CD4-positive, alpha-beta T cell (primary cell): Measurements from ENCODE around the gene RYR2. TPM values are rescaled to one million over a fixed set of nuclear protein-coding genes. Genes with fewer than 3 reads are reported as not detected.

Experiments
- ATAC-seq: fragments of 200-7000 bp; cut with Tn5 transposase; one replicate; pipeline ENCODE4 v1.10.0; 2022; ENCODE audit warnings: mild to moderate bottlenecking; ENCODE audit not compliant: poor library complexity
- CTCF ChIA-PET: fragments of 350-600 bp; sonication (Branson Sonifier 250); formaldehyde crosslinking; loops from one replicate; lab custom pipeline; 2021; ENCODE audit warnings: antibody characterized with exemption, inconsistent platforms; lab: Charles Lee
- POLR2A ChIA-PET: fragments of 350-600 bp; sonication (Branson Sonifier 250); formaldehyde crosslinking; loops from one replicate; lab custom pipeline; 2021; ENCODE audit warnings: antibody characterized with exemption, inconsistent platforms; lab: Charles Lee
- DNase-seq, 14 experiments: peaks; one replicate each; pipeline ENCODE4 v3.0.0-alpha.2; 2013 to 2020; ENCODE audit warnings: mixed read lengths in 2 of 14
- H3K27ac ChIP-seq, 2 donors: one replicate each; pipeline versions ENCODE4 v1.5.1 to v1.7.0; 2013; ENCODE audit warnings: low read length in 2 of 2, low read depth in 1 of 2, mild to moderate bottlenecking in 1 of 2
- H3K27me3 ChIP-seq, 2 experiments: 1 replicate in 1 of 2; 2 replicates in 1 of 2; pipeline versions ENCODE4 v1.6.1 to v1.7.0; 2013; ENCODE audit warnings: low read length in 2 of 2, control low read depth in 1 of 2, mild to moderate bottlenecking in 1 of 2, moderate library complexity in 1 of 2; ENCODE audit not compliant: insufficient read depth in 2 of 2, control insufficient read depth in 1 of 2
- H3K36me3 ChIP-seq: one replicate; pipeline ENCODE4 v1.6.1; 2013; ENCODE audit warnings: low read length, control low read depth; ENCODE audit not compliant: insufficient read depth
- H3K4me1 ChIP-seq: one replicate; pipeline ENCODE4 v1.6.1; 2013; ENCODE audit warnings: low read length, control low read depth; ENCODE audit not compliant: insufficient read depth
- H3K4me3 ChIP-seq: one replicate; pipeline ENCODE4 v1.5.1; 2013; ENCODE audit warnings: mild to moderate bottlenecking, low read length, moderate library complexity
- H3K9me3 ChIP-seq, 2 experiments: 1 replicate in 1 of 2; 2 replicates in 1 of 2; pipeline versions ENCODE4 v1.6.1 to v1.7.0; 2013; ENCODE audit warnings: low read length in 2 of 2, mild to moderate bottlenecking in 2 of 2, control low read depth in 1 of 2, moderate library complexity in 1 of 2; ENCODE audit not compliant: control insufficient read depth in 1 of 2, insufficient read depth in 1 of 2
- H3K27ac Mint-ChIP-seq: one replicate; pipeline ENCODE4 v1.8.0; 2020; ENCODE audit warnings: mixed read lengths
- H3K27me3 Mint-ChIP-seq: one replicate; pipeline ENCODE4 v1.8.0; 2021; ENCODE audit warnings: mixed read lengths
- H3K36me3 Mint-ChIP-seq: one replicate; pipeline ENCODE4 v1.8.0; 2021; ENCODE audit warnings: low read depth, mixed read lengths
- H3K4me1 Mint-ChIP-seq: one replicate; pipeline ENCODE4 v1.8.0; 2021; ENCODE audit warnings: low read depth, mixed read lengths
- H3K4me3 Mint-ChIP-seq: one replicate; pipeline ENCODE4 v1.8.0; 2020; ENCODE audit warnings: mild to moderate bottlenecking, mixed read lengths
- H3K9me3 Mint-ChIP-seq: one replicate; pipeline ENCODE4 v1.8.0; 2020; ENCODE audit warnings: mixed read lengths
- intact Hi-C, 2 experiments: fragments of 100-400 bp; cut with DNase I in 1 of 2; cut with micrococcal nuclease in 1 of 2; formaldehyde crosslinking; loops; one replicate each; pipeline versions ENCODE4 v1.15.1 to v1.9.0; 2023 to 2025; cut with DNase I, micrococcal nuclease
- total RNA-seq, 174 experiments: library from RNA in 2 of 174; stranded (reverse) in 2 of 174; gene quantifications; one replicate each; pipeline ENCODE4 v1.2.3 and lab custom pipeline; 2021 to 2026
- TF ChIP-seq, protein P1 (sequence below): fragments of 200-600 bp; IDR thresholded peaks from one replicate; pipeline ENCODE4 v1.8.0; 2022; ENCODE audit warnings: antibody characterized with exemption, mild to moderate bottlenecking

The RYR2 gene
- total RNA-seq, 2 experiments from 2014 or later = not detected

DNA sequence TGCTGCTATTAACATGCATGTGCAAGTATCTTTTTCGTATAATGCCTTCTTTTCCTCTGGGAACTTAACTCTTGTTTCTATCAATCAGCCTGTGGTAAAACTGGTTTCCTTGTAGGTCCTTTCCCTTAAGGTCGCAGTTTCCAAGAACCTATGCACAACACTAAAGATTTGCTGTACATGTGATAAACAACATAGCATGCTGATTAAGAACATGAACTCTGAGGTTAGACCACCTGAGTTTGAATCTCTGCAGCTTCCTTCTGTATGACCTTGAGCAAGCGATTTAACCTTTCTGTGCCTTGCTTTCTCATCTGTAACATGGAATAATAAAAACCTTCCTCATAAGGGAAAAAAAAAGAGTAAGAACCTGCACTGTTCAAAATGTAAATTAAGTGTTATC is 186.4 kb downstream of the RYR2 start:
- Histone ChIP-seq H3K27me3 (no peaks in the 10 kb centered on the region), H3K4me1 (no peaks in the 10 kb centered on the region), H3K27ac (no peak overlapping the region), H3K36me3 (no peaks in the 10 kb centered on the region), H3K4me3 (no peak overlapping the region), H3K9me3 (no peaks in the 10 kb centered on the region)
- ChIA-PET POLR2A (no interaction called here), CTCF (no interaction called here)
- TF ChIP-seq, protein P1, sequence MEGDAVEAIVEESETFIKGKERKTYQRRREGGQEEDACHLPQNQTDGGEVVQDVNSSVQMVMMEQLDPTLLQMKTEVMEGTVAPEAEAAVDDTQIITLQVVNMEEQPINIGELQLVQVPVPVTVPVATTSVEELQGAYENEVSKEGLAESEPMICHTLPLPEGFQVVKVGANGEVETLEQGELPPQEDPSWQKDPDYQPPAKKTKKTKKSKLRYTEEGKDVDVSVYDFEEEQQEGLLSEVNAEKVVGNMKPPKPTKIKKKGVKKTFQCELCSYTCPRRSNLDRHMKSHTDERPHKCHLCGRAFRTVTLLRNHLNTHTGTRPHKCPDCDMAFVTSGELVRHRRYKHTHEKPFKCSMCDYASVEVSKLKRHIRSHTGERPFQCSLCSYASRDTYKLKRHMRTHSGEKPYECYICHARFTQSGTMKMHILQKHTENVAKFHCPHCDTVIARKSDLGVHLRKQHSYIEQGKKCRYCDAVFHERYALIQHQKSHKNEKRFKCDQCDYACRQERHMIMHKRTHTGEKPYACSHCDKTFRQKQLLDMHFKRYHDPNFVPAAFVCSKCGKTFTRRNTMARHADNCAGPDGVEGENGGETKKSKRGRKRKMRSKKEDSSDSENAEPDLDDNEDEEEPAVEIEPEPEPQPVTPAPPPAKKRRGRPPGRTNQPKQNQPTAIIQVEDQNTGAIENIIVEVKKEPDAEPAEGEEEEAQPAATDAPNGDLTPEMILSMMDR = no peak
- intact Hi-C loops = no loop called here
- Mint-ChIP-seq H3K4me3 (no peak overlapping the region), H3K9me3 (no peaks in the 10 kb centered on the region), H3K27me3 (no peaks in the 10 kb centered on the region), H3K4me1 (no peaks in the 10 kb centered on the region), H3K36me3 (no peaks in the 10 kb centered on the region), H3K27ac (no peak overlapping the region)
- ATAC-seq (no peak), DNase-seq (no peak)

- H3K27me3 ChIP-seq = no peaks in the 10 kb centered on the region
- Mint-ChIP-seq H3K4me3 (no peak overlapping the region), H3K27ac (no peak overlapping the region), H3K36me3 (no peaks in the 10 kb centered on the region), H3K9me3 (no peaks in the 10 kb centered on the region), H3K27me3 (no peaks in the 10 kb centered on the region), H3K4me1 (no peaks in the 10 kb centered on the region)
- H3K4me1 ChIP-seq = no peaks in the 10 kb centered on the region
- POLR2A ChIA-PET = no interaction called here
- no peaks in the 10 kb centered on the region for H3K36me3 ChIP-seq
- no peak for DNase-seq
- no peak overlapping the region for H3K4me3 ChIP-seq
- TF ChIP-seq, protein P1 = no peak
- intact Hi-C loops = no loop called here
- CTCF ChIA-PET = no interaction called here
- H3K27ac ChIP-seq = no peak overlapping the region
- H3K9me3 ChIP-seq = no peaks in the 10 kb centered on the region
- ATAC-seq = no peak
Observed at GRCh38 chr1:237229333-237229732, 187.3 kb downstream of the RYR2 start.

GRCh38 chr1:237232501-237232900 is 190.5 kb downstream of the RYR2 start:
- no peak for ATAC-seq
- Mint-ChIP-seq H3K27ac (no peak overlapping the region), H3K4me3 (no peak overlapping the region), H3K9me3 (no peaks in the 10 kb centered on the region), H3K27me3 (peaks cover 4% of the 10 kb centered on the region), H3K36me3 (no peaks in the 10 kb centered on the region), H3K4me1 (no peaks in the 10 kb centered on the region)
- no peaks in the 10 kb centered on the region for H3K27me3 ChIP-seq
- no peaks in the 10 kb centered on the region for H3K9me3 ChIP-seq
- H3K27ac ChIP-seq = no peak overlapping the region
- ChIA-PET CTCF (no interaction called here), POLR2A (no interaction called here)
- intact Hi-C loops = no loop called here
- H3K36me3 ChIP-seq = no peaks in the 10 kb centered on the region
- no peak for DNase-seq
- TF ChIP-seq, protein P1 = no peak
- H3K4me3 ChIP-seq = no peak overlapping the region
- no peaks in the 10 kb centered on the region for H3K4me1 ChIP-seq
